Body of pancreas (tissue), 4 donors: ENCODE data around the gene CTNNA2.

Source experiments
- POLR2A ChIP-seq, 3 donors: fragments of 450-650 bp; IDR thresholded peaks; one replicate each; pipeline ENCODE4 v1.6.1; 2016; ENCODE audit warnings: antibody characterized with exemption in 3 of 3, mild to moderate bottlenecking in 2 of 3
- TF ChIP-seq, protein P1 (sequence below), 7 experiments: fragments of 450-650 bp in 4 of 7; fragments of 200-600 bp in 3 of 7; sonication (generic) in 3 of 7; IDR thresholded peaks; one replicate each; pipeline ENCODE4 v1.5.1; 2016 to 2019; ENCODE audit warnings: antibody characterized with exemption in 7 of 7

DNA sequence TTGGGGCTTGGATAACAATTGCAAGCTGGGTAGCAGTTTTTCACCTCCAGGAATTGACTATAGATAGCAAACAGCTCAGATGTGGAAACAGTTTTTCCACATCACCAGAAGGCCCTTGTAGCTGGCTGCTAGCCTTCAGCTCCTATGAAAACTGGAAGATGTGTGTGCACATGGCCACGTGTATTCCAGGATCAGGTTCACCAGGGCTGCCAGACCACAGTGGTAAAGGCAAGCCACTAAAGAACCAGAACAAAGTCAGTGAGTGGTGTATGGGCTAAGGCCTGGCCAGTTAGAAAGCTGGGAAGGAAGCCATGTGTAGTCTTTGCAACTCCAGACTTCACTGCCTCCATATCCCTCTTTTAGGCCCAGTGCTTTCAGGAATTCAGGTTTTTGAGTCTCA, 778.8 kb downstream of the CTNNA2 start:
- TF ChIP-seq POLR2A (IDR thresholded peaks at IDR 0.05): no peak
- TF ChIP-seq, protein P1, sequence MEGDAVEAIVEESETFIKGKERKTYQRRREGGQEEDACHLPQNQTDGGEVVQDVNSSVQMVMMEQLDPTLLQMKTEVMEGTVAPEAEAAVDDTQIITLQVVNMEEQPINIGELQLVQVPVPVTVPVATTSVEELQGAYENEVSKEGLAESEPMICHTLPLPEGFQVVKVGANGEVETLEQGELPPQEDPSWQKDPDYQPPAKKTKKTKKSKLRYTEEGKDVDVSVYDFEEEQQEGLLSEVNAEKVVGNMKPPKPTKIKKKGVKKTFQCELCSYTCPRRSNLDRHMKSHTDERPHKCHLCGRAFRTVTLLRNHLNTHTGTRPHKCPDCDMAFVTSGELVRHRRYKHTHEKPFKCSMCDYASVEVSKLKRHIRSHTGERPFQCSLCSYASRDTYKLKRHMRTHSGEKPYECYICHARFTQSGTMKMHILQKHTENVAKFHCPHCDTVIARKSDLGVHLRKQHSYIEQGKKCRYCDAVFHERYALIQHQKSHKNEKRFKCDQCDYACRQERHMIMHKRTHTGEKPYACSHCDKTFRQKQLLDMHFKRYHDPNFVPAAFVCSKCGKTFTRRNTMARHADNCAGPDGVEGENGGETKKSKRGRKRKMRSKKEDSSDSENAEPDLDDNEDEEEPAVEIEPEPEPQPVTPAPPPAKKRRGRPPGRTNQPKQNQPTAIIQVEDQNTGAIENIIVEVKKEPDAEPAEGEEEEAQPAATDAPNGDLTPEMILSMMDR (IDR thresholded peaks at IDR 0.05): no peak
